ENCODE results near the gene APP.

The APP gene

DNA sequence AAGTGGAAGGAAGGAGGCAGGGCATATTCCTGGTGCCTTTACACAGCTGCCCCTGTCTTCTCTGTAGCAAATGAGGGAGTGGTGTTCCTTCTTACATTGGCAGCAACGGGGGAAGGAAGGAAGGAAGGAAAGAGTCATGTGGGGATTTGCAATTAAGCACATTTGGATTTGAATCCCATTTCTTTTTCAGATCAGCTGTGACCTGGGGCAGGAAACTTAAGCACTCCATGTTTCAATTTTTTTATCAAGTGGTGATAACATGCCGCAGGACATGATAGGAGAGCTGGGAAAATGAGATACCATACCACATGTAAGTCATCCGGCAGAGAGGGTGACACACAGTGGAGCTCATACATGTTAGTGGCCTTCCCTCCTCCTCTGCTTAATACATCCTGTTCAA lies 186.8 kb downstream of the APP start:
- H4K20me1 ChIP-seq (ENCODE audit: low read depth, low read length), result no peaks in the 10 kb centered on the region
- H3F3A ChIP-seq (ENCODE audit: insufficient read depth), result no peaks in the 10 kb centered on the region
- no peaks in the 10 kb centered on the region for H3K9me3 ChIP-seq (ENCODE audit: insufficient read depth, low read length)
- no peaks in the 10 kb centered on the region for H3K27me3 ChIP-seq (ENCODE audit: low read length)
- no peak overlapping the region for H3K4me3 ChIP-seq (ENCODE audit: insufficient read depth, low read length, poor library complexity, severe bottlenecking)
- no peaks in the 10 kb centered on the region for H3K79me2 ChIP-seq (ENCODE audit: insufficient read depth, low read length)
- no peak for TF ChIP-seq EZH2phosphoT487 (conservative IDR thresholded peaks at IDR 0.05; ENCODE audit: low read length)
- TF ChIP-seq, protein P1, sequence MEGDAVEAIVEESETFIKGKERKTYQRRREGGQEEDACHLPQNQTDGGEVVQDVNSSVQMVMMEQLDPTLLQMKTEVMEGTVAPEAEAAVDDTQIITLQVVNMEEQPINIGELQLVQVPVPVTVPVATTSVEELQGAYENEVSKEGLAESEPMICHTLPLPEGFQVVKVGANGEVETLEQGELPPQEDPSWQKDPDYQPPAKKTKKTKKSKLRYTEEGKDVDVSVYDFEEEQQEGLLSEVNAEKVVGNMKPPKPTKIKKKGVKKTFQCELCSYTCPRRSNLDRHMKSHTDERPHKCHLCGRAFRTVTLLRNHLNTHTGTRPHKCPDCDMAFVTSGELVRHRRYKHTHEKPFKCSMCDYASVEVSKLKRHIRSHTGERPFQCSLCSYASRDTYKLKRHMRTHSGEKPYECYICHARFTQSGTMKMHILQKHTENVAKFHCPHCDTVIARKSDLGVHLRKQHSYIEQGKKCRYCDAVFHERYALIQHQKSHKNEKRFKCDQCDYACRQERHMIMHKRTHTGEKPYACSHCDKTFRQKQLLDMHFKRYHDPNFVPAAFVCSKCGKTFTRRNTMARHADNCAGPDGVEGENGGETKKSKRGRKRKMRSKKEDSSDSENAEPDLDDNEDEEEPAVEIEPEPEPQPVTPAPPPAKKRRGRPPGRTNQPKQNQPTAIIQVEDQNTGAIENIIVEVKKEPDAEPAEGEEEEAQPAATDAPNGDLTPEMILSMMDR (IDR thresholded peaks at IDR 0.05; ENCODE audit: insufficient read depth, low read length, poor library complexity, severe bottlenecking), result no peak
- H2AFZ ChIP-seq (ENCODE audit: low read depth, low read length, severe bottlenecking), result no peak overlapping the region
- no peak overlapping the region for H3K4me2 ChIP-seq (ENCODE audit: low read depth, low read length, poor library complexity, severe bottlenecking)
- no peak overlapping the region for H3K9ac ChIP-seq (ENCODE audit: low read length)
- no peak overlapping the region for H3K27ac ChIP-seq (ENCODE audit: low read depth, low read length)
- H3K36me3 ChIP-seq (ENCODE audit: low read length), result no peaks in the 10 kb centered on the region
- no peaks in the 10 kb centered on the region for H3K9me2 ChIP-seq (replicated peaks; ENCODE audit: insufficient read depth, low read length)

DNA sequence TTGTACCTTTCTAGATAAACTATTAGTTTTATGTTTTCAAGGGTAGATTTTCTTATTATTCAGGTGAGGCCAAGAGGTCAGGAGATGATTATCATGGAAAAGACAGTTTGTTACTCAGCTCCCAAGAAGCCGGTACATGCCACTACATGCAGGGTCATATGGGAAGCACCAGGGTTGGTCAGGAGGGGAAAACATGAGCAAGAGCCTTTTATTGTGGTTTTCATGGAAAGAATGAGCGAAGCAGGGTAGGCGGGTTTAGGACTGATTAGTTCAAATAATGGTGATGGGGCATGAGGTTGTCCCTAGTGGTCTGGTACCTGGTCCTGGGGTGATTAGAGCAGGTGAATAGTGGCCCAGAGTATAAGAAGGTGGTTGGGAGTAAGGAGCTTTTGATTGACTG lies 189.9 kb downstream of the APP start:
- H3K9ac ChIP-seq (ENCODE audit: low read length), result no peak overlapping the region
- TF ChIP-seq, protein P1 (IDR thresholded peaks at IDR 0.05; ENCODE audit: insufficient read depth, low read length, poor library complexity, severe bottlenecking), result no peak
- no peak for TF ChIP-seq EZH2phosphoT487 (conservative IDR thresholded peaks at IDR 0.05; ENCODE audit: low read length)
- H3K4me2 ChIP-seq (ENCODE audit: low read depth, low read length, poor library complexity, severe bottlenecking), result no peak overlapping the region
- no peak overlapping the region for H2AFZ ChIP-seq (ENCODE audit: low read depth, low read length, severe bottlenecking)
- no peaks in the 10 kb centered on the region for H3K9me3 ChIP-seq (ENCODE audit: insufficient read depth, low read length)
- no peak overlapping the region for H3K27ac ChIP-seq (ENCODE audit: low read depth, low read length)
- H3F3A ChIP-seq (ENCODE audit: insufficient read depth), result no peaks in the 10 kb centered on the region
- no peak overlapping the region for H3K4me3 ChIP-seq (ENCODE audit: insufficient read depth, low read length, poor library complexity, severe bottlenecking)
- no peaks in the 10 kb centered on the region for H3K27me3 ChIP-seq (ENCODE audit: low read length)
- H3K9me2 ChIP-seq (replicated peaks; ENCODE audit: insufficient read depth, low read length), result no peaks in the 10 kb centered on the region
- no peaks in the 10 kb centered on the region for H4K20me1 ChIP-seq (ENCODE audit: low read depth, low read length)
- H3K79me2 ChIP-seq (ENCODE audit: insufficient read depth, low read length), result no peaks in the 10 kb centered on the region
- H3K36me3 ChIP-seq (ENCODE audit: low read length), result no peaks in the 10 kb centered on the region

DNA sequence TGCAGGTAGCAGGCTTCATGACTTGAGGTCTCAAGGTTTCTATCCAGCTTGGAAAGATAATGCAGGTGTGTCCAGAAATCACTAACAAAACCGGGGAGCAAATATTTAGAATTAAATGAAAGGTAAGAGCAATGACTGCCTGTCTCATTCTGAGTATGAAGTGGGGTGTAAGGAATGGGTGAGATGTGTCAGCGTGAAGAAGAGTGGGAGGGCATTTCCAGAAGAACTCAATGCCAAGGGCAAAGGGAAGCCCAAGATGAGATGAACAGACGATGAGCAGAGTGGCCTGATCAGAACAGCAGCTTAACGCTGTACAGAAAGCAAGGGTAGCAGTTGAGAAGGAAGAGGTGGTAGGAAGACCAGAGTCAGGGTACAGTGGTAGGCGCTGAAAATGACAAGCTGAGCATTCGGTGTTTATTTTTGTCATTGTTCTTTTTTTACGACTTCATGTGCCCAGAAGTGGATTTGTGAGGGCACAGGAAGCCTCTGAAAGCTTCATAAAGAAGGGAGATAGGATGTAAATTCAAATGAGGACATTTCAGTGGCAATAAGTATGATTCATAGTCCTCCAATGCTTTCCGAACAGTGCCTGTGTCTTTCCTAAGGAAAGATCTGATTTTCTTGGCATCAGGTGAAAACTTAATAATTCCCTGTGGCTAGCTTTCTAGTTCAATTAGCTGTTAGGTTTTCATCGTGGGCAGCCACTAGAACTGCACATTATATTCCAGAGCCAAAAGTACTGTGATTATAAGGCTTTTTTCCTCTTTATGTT lies 190.5 kb downstream of the APP start:
- no peak overlapping the region for H3K9ac ChIP-seq (ENCODE audit: low read length)
- no peaks in the 10 kb centered on the region for H3K9me2 ChIP-seq (replicated peaks; ENCODE audit: insufficient read depth, low read length)

More for the DNA sequence above, 190.5 kb downstream of the APP start:
- no peak overlapping the region for H3K4me3 ChIP-seq (ENCODE audit: insufficient read depth, low read length, poor library complexity, severe bottlenecking)
- H4K20me1 ChIP-seq (ENCODE audit: low read depth, low read length), result no peaks in the 10 kb centered on the region
- no peaks in the 10 kb centered on the region for H3K79me2 ChIP-seq (ENCODE audit: insufficient read depth, low read length)
- no peak overlapping the region for H3K4me2 ChIP-seq (ENCODE audit: low read depth, low read length, poor library complexity, severe bottlenecking)
- H3F3A ChIP-seq (ENCODE audit: insufficient read depth), result no peaks in the 10 kb centered on the region
- peak overlapping the region; percentile 59 for H2AFZ ChIP-seq (ENCODE audit: low read depth, low read length, severe bottlenecking)
- no peak for TF ChIP-seq EZH2phosphoT487 (conservative IDR thresholded peaks at IDR 0.05; ENCODE audit: low read length)
- TF ChIP-seq, protein P1 (IDR thresholded peaks at IDR 0.05; ENCODE audit: insufficient read depth, low read length, poor library complexity, severe bottlenecking), result no peak
- H3K27ac ChIP-seq (ENCODE audit: low read depth, low read length), result no peak overlapping the region
- H3K9me3 ChIP-seq (ENCODE audit: insufficient read depth, low read length), result no peaks in the 10 kb centered on the region
- no peaks in the 10 kb centered on the region for H3K36me3 ChIP-seq (ENCODE audit: low read length)
- H3K27me3 ChIP-seq (ENCODE audit: low read length), result no peaks in the 10 kb centered on the region
